K562 (cell line): ENCODE data around the gene PTP4A2. TPM values are rescaled to one million over a fixed set of nuclear protein-coding genes. Genes with fewer than 3 reads are reported as not detected.

Source experiments
- BACH1 ChIP-seq: fragments of 200-800 bp; sonication (Bioruptor generic); IDR thresholded peaks from 2 replicates; pipeline ENCODE4 v1.6.1; 2016; ENCODE audit warnings: missing genetic modification characterization, missing compliant biosample characterization
- BMI1 ChIP-seq: fragments of 150-350 bp; IDR thresholded peaks from 2 replicates; pipeline ENCODE4 v1.6.1; 2014; ENCODE audit warnings: low read length
- E2F3 ChIP-seq: fragments of 250-450 bp; sonication (Bioruptor Pico); IDR thresholded peaks from 2 replicates; pipeline ENCODE4 v1.4.0; 2020; ENCODE audit warnings: mild to moderate bottlenecking
- EHMT2 ChIP-seq: fragments of 450-650 bp; IDR thresholded peaks from 2 replicates; pipeline ENCODE4 v1.6.1; 2018; ENCODE audit warnings: antibody characterized with exemption
- GABPB1 ChIP-seq: sonication (generic); formaldehyde crosslinking; IDR thresholded peaks from 2 replicates; pipeline ENCODE4 v1.8.0; 2022; ENCODE audit warnings: mild to moderate bottlenecking, missing genetic modification reagents
- HNRNPUL1 ChIP-seq: fragments of 200-400 bp; formaldehyde crosslinking; IDR thresholded peaks from 2 replicates; pipeline ENCODE4 v1.6.1; 2017; ENCODE audit warnings: low read length
- JUN ChIP-seq, 2 experiments: sonication (generic) in 1 of 2; formaldehyde crosslinking in 1 of 2; IDR thresholded peaks; 2 replicates each; pipeline versions ENCODE4 v1.6.1 to v1.8.0; 2012 to 2022; ENCODE audit warnings: borderline replicate concordance in 2 of 2, mild to moderate bottlenecking in 2 of 2, improper control_type of control experiment in 1 of 2, low read depth in 1 of 2, low read length in 1 of 2, missing genetic modification reagents in 1 of 2
- JUND ChIP-seq, 2 experiments: IDR thresholded peaks; 2 replicates in 1 of 2; 3 replicates in 1 of 2; pipeline ENCODE4 v1.6.1; 2011; ENCODE audit warnings: borderline replicate concordance in 2 of 2, low read depth in 2 of 2, low read length in 2 of 2, improper control_type of control experiment in 1 of 2, missing biosample characterization in 1 of 2, missing genetic modification characterization in 1 of 2, missing genetic modification reagents in 1 of 2
- MCM5 ChIP-seq: fragments of 450-650 bp; IDR thresholded peaks from 2 replicates; pipeline ENCODE4 v1.6.1; 2016; ENCODE audit warnings: low read depth
- NCOA2 ChIP-seq, 2 experiments: fragments of 450-650 bp; IDR thresholded peaks; 2 replicates each; pipeline ENCODE4 v1.6.1; 2018; ENCODE audit warnings: mild to moderate bottlenecking in 2 of 2, moderate library complexity in 1 of 2; ENCODE audit not compliant: partially characterized antibody in 2 of 2
- NFE2 ChIP-seq: IDR thresholded peaks from 2 replicates; pipeline ENCODE4 v1.6.1; 2014; ENCODE audit warnings: antibody characterized with exemption, low read depth
- NR1H2 ChIP-seq: sonication (generic); formaldehyde crosslinking; IDR thresholded peaks from 2 replicates; pipeline ENCODE4 v1.4.0; 2020; ENCODE audit warnings: mild to moderate bottlenecking, missing genetic modification reagents
- SP1 ChIP-seq: sonication (generic); formaldehyde crosslinking; IDR thresholded peaks from 2 replicates; pipeline ENCODE4 v1.8.1; 2022; ENCODE audit warnings: mild to moderate bottlenecking, missing genetic modification reagents
- SPI1 ChIP-seq: IDR thresholded peaks from 2 replicates; pipeline ENCODE4 v1.6.1; 2011; ENCODE audit warnings: low read depth, low read length, control low read depth, borderline replicate concordance
- ZNF24 ChIP-seq: fragments of 450-650 bp; IDR thresholded peaks from 2 replicates; pipeline ENCODE4 v1.6.1; 2016
- ZNF347 ChIP-seq: fragments of 450-650 bp; formaldehyde crosslinking; IDR thresholded peaks from 2 replicates; pipeline ENCODE4 v1.4.0; 2020; ENCODE audit warnings: low read depth, mild to moderate bottlenecking, moderate library complexity
- ZNF436 ChIP-seq: fragments of 250-450, 450-650 bp; sonication (Bioruptor Pico); formaldehyde crosslinking; IDR thresholded peaks from 2 replicates; pipeline ENCODE4 v1.7.0; 2020; ENCODE audit warnings: mild to moderate bottlenecking
- polyA plus RNA-seq, 8 experiments: library from polyadenylated mRNA; depleted of rRNA in 4 of 8; stranded (reverse) in 5 of 8; unstranded in 3 of 8; fragments of >200 nt; fragmentation: Nextera tagmentation in 2 of 8; fragmentation: Illumina TruSeq in 1 of 8; extraction: Ambion mirVana in 2 of 8; extraction: Trizol in 1 of 8; gene quantifications; 2 replicates each; pipeline versions ENCODE4 v1.2.1 to v1.2.3, GENCODE V29; 2011 to 2014; ENCODE audit warnings: inconsistent platforms in 1 of 8, missing spikeins in 1 of 8
- total RNA-seq, 7 experiments: library from RNA; depleted of rRNA in 6 of 7; stranded (reverse); fragments of >200 nt in 6 of 7; fragmentation: Illumina TruSeq in 2 of 7; extraction: Trizol in 2 of 7; gene quantifications; 2 replicates each; pipeline versions ENCODE4 v1.2.1 to v1.2.3, GENCODE V29; 2011 to 2021; ENCODE audit warnings: low replicate concordance in 1 of 7
- TF ChIP-seq, protein P1 (sequence below), 2 experiments: fragments of 450-650 bp in 1 of 2; IDR thresholded peaks; 2 replicates each; pipeline ENCODE4 v1.6.1; 2011 to 2017; ENCODE audit warnings: low read depth in 2 of 2, antibody characterized with exemption in 1 of 2, borderline replicate concordance in 1 of 2, low read length in 1 of 2, mild to moderate bottlenecking in 1 of 2, mixed read lengths in 1 of 2; ENCODE audit not compliant: control insufficient read depth in 1 of 2
- TF ChIP-seq, protein P2 (sequence below): fragments of 450-650 bp; formaldehyde crosslinking; IDR thresholded peaks from 2 replicates; pipeline ENCODE4 v1.4.0; 2022; ENCODE audit warnings: mild to moderate bottlenecking, moderate library complexity
- TF ChIP-seq, protein P3 (sequence below): fragments of 200-800 bp; sonication (Bioruptor generic); IDR thresholded peaks from 2 replicates; pipeline ENCODE4 v1.6.1; 2017; ENCODE audit warnings: missing genetic modification characterization, missing compliant biosample characterization

The PTP4A2 gene
- total and polyA plus RNA-seq, 9 of the 15 experiments (the other 6 are each of a cell fraction or from before 2014, with no cell fraction given), result 197 to 870 (median 480) TPM

DNA sequence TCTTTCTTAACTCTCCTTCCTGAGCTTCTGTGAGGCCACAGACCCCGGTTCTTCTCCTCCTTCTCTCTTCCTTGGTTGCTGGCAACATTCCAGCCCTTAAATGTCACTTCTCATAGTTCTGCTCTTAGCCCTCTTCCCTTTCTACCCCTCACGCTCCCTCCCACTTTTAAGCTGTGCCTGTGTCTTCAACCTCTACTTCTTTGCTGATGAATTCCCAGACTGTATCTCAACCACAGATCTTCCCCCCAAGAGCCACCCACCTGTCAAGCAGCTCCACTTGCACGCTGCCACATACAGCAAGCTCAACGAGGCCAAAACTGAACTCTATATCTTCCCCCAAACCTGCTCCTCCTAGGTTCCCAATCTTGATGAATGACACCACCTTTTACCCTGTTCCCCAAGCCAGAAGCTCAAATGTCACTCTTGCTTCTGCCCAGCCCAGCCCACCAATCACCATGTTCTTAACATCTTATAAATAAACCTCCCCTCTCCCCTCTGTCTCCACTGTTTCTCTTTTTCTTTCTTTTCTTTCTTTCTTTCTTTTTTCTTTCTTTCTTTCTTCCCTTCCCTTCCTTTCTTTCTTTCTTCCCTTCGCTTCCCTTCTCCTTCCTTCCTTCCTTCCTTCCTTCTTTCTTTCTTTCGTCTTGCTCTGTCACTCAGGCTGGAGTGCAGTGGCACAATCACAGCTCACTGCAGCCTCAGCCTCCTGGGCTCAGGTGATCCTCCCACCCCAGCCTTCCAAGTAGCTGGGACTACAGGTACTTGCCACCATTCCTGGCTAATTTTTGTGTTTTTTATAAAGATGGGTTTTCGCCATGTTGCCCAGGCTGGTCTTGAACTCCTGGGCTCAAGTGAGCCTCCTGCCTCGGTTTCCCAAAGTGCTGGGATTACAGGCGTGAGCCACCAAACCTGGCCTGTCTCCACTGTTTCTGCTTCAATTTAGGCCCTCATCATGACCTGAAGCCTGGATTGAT lies 19.8 kb upstream of the PTP4A2 start (continued):
- TF ChIP-seq JUN (IDR thresholded peaks at IDR 0.05; ENCODE audit: borderline replicate concordance, low read depth, low read length), result no peak
- TF ChIP-seq JUN (CRISPR knock-in tag; IDR thresholded peaks at IDR 0.05; ENCODE audit: borderline replicate concordance), result no peak
- TF ChIP-seq, protein P1, sequence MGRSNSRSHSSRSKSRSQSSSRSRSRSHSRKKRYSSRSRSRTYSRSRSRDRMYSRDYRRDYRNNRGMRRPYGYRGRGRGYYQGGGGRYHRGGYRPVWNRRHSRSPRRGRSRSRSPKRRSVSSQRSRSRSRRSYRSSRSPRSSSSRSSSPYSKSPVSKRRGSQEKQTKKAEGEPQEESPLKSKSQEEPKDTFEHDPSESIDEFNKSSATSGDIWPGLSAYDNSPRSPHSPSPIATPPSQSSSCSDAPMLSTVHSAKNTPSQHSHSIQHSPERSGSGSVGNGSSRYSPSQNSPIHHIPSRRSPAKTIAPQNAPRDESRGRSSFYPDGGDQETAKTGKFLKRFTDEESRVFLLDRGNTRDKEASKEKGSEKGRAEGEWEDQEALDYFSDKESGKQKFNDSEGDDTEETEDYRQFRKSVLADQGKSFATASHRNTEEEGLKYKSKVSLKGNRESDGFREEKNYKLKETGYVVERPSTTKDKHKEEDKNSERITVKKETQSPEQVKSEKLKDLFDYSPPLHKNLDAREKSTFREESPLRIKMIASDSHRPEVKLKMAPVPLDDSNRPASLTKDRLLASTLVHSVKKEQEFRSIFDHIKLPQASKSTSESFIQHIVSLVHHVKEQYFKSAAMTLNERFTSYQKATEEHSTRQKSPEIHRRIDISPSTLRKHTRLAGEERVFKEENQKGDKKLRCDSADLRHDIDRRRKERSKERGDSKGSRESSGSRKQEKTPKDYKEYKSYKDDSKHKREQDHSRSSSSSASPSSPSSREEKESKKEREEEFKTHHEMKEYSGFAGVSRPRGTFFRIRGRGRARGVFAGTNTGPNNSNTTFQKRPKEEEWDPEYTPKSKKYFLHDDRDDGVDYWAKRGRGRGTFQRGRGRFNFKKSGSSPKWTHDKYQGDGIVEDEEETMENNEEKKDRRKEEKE (IDR thresholded peaks at IDR 0.05; ENCODE audit: borderline replicate concordance in 1 of 2, control insufficient read depth in 1 of 2, low read depth in 2 of 2, low read length in 1 of 2), result no peak
- TF ChIP-seq, protein P2, sequence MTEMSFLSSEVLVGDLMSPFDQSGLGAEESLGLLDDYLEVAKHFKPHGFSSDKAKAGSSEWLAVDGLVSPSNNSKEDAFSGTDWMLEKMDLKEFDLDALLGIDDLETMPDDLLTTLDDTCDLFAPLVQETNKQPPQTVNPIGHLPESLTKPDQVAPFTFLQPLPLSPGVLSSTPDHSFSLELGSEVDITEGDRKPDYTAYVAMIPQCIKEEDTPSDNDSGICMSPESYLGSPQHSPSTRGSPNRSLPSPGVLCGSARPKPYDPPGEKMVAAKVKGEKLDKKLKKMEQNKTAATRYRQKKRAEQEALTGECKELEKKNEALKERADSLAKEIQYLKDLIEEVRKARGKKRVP (CRISPR knock-in tag), result no peak
- no peak for TF ChIP-seq BMI1
- TF ChIP-seq E2F3, result no peak
- no peak for TF ChIP-seq ZNF347
- TF ChIP-seq HNRNPUL1, result no peak
- peak; percentile 69 for TF ChIP-seq NFE2
- no peak for TF ChIP-seq NCOA2 (IDR thresholded peaks at IDR 0.05; ENCODE audit: partially characterized antibody in 2 of 2)
- TF ChIP-seq JUND (IDR thresholded peaks at IDR 0.05; ENCODE audit: borderline replicate concordance, low read depth, low read length), result no peak; the same call in 1 of the 2 replicates
- TF ChIP-seq JUND (tag; IDR thresholded peaks at IDR 0.05; ENCODE audit: borderline replicate concordance, low read depth, low read length), result peak; percentile 75; the same call in 2 of the 3 replicates
- no peak for TF ChIP-seq NR1H2 (CRISPR knock-in tag)
- peak; percentile 40; the same call in 1 of the 2 replicates for TF ChIP-seq SP1 (CRISPR knock-in tag)
- 0 out of 2 replicates have a peak, but pooled peaks have one; percentile 36 for TF ChIP-seq SPI1
- TF ChIP-seq EHMT2, result peak; percentile 67; the same call in 1 of the 2 replicates
- no peak for TF ChIP-seq ZNF24
- 0 out of 2 replicates have a peak, but pooled peaks have one; percentile 59 for TF ChIP-seq GABPB1 (CRISPR knock-in tag)
- TF ChIP-seq MCM5, result no peak
- peak; percentile 64; the same call in 1 of the 2 replicates for TF ChIP-seq BACH1
- TF ChIP-seq ZNF436, result no peak
- TF ChIP-seq, protein P3, sequence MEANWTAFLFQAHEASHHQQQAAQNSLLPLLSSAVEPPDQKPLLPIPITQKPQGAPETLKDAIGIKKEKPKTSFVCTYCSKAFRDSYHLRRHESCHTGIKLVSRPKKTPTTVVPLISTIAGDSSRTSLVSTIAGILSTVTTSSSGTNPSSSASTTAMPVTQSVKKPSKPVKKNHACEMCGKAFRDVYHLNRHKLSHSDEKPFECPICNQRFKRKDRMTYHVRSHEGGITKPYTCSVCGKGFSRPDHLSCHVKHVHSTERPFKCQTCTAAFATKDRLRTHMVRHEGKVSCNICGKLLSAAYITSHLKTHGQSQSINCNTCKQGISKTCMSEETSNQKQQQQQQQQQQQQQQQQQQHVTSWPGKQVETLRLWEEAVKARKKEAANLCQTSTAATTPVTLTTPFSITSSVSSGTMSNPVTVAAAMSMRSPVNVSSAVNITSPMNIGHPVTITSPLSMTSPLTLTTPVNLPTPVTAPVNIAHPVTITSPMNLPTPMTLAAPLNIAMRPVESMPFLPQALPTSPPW (CRISPR knock-in tag), result peak; percentile 70
